Lower lobe of right lung (tissue), 2 donors: ENCODE results near the gene RCOR1. TPM values are rescaled to one million over a fixed set of nuclear protein-coding genes. Genes with fewer than 3 reads are reported as not detected.

Experiments
- ATAC-seq, 2 donors: fragments of 200-7000 bp; cut with Tn5 transposase; one replicate each; pipeline ENCODE4 v1.9.1; 2020 to 2022; ENCODE audit warnings: mild to moderate bottlenecking in 2 of 2, moderate library complexity in 2 of 2
- DNase-seq: peaks from one replicate; pipeline ENCODE4 v3.0.0-alpha.2; 2020
- H3K27ac ChIP-seq: fragments of 200-600 bp; one replicate; pipeline ENCODE4 v1.8.0; 2022
- H3K27me3 ChIP-seq: fragments of 200-600 bp; one replicate; pipeline ENCODE4 v1.8.0; 2022; ENCODE audit warnings: low read depth
- H3K36me3 ChIP-seq: fragments of 200-600 bp; one replicate; pipeline ENCODE4 v1.8.0; 2022; ENCODE audit warnings: mild to moderate bottlenecking
- H3K4me1 ChIP-seq: fragments of 200-600 bp; one replicate; pipeline ENCODE4 v1.8.0; 2022
- H3K4me3 ChIP-seq: fragments of 200-600 bp; one replicate; pipeline ENCODE4 v1.8.0; 2022; ENCODE audit warnings: mild to moderate bottlenecking
- H3K9me3 ChIP-seq: fragments of 200-600 bp; one replicate; pipeline ENCODE4 v1.8.0; 2022
- intact Hi-C: fragments of 100-400 bp; cut with DNase I; formaldehyde crosslinking; loops from one replicate; pipeline ENCODE4 v1.11.0; 2022
- total RNA-seq: library from RNA; stranded (reverse); fragmentation: NEBNext Ultra II Directional; extraction: Animal tissue kit (Norgen Biotek cat#: 25700); gene quantifications from one replicate; pipeline ENCODE4 v1.2.1, GENCODE V29; 2021
- TF ChIP-seq, protein P1 (sequence below): fragments of 200-600 bp; IDR thresholded peaks from one replicate; pipeline ENCODE4 v1.8.0; 2022; ENCODE audit warnings: antibody characterized with exemption, mild to moderate bottlenecking
- donor health status: DM: no; HTN: yes; CAD: no; lungs with severe emphysema.

Gene RCOR1
- total RNA-seq, 1 donor from 2014 or later = 53.6 TPM

DNA sequence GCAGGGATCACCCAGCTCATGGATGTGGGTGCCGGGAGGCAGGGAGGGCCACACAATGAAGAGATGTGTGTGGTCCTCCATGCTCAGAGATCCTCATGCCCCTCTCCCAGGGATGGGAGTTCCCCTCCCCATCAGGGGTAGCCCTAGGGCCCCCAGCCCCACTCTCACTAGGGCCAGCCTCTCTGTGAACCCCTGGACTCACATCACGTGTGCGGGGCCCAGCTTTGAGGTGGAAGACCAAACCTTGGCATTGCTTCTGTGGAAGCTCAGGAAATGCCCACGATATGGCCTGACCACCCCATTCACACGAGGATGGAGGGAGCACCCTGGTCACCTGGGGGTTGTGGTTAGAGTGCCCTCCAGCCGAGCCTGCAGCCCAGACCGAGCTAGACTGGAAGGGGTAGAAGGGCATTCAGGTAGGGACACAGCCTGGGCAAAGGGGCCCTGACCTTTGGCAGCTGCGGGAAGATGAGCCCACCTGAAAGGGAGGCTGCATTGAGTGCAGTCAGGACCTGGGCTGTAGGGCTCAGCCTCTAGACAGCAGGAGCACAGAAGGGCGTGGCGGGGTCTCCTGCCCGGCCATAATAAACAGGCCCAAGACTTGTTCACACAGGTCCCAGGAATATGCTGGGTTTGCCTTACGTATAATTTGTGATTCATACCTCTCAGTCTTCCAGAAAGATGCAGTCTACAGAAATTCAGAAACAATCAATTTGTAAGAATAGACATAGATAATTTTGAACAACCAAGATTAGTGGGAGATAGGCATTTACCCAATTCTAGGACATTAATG, 34.8 kb upstream of the RCOR1 start:
- Histone ChIP-seq H3K4me3 (no peak overlapping the region), H3K27me3 (no peaks in the 10 kb centered on the region), H3K9me3 (no peaks in the 10 kb centered on the region), H3K36me3 (no peaks in the 10 kb centered on the region), H3K27ac (no peak overlapping the region), H3K4me1 (peaks cover 4% of the 10 kb centered on the region)
- no peak for ATAC-seq
- intact Hi-C loops = no loop called here
- TF ChIP-seq, protein P1, sequence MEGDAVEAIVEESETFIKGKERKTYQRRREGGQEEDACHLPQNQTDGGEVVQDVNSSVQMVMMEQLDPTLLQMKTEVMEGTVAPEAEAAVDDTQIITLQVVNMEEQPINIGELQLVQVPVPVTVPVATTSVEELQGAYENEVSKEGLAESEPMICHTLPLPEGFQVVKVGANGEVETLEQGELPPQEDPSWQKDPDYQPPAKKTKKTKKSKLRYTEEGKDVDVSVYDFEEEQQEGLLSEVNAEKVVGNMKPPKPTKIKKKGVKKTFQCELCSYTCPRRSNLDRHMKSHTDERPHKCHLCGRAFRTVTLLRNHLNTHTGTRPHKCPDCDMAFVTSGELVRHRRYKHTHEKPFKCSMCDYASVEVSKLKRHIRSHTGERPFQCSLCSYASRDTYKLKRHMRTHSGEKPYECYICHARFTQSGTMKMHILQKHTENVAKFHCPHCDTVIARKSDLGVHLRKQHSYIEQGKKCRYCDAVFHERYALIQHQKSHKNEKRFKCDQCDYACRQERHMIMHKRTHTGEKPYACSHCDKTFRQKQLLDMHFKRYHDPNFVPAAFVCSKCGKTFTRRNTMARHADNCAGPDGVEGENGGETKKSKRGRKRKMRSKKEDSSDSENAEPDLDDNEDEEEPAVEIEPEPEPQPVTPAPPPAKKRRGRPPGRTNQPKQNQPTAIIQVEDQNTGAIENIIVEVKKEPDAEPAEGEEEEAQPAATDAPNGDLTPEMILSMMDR = no peak
- no peak for DNase-seq

GRCh38 chr14:102558556-102558955, 33.9 kb upstream of the RCOR1 start:
- Histone ChIP-seq H3K27ac (no peak overlapping the region), H3K4me1 (peaks cover 4% of the 10 kb centered on the region), H3K27me3 (no peaks in the 10 kb centered on the region), H3K4me3 (no peak overlapping the region), H3K36me3 (no peaks in the 10 kb centered on the region), H3K9me3 (no peaks in the 10 kb centered on the region)
- intact Hi-C loops = no loop called here
- ATAC-seq = no peak
- DNase-seq = no peak
- TF ChIP-seq, protein P1 = no peak

DNA sequence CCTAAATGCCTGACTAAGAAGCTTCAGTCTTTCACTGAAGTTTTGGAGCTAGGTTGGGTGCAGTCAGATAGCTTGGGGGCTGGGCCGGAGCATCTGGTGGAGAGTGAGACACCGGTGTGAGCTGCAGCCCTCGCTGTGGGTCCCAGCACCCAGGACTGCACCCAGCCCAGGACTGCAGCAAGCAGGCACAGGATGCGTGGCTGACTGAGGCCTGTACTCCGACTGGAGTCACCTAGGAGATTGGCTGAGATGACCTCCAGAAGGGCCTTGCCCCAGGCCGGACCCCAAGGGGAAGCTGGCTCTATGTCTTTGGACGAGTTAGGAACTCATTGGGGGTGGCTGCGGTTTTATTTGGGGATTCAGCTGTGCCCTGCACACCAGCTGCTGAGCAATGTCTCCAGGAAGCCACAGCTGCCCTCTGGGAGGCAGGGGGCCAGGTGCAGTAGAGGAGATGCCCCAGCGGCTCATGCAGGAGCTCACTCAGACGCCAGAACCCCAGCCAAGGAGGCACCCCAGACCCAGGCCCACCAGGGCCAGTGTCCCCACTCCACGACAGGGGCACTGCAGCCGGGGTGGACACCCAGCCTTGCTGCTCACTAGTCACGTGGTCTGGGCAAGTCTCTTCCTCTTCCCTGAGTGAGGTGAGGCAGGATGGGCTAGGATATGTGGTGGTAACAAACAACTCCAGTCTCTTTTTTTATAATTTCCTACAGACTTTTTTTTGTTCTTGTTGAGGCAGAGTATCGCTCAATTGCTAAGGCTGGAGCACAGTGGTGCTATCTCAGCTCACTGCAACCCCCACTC, 31.8 kb upstream of the RCOR1 start:
- ATAC-seq = no peak
- H3K36me3 ChIP-seq = no peaks in the 10 kb centered on the region
- H3K9me3 ChIP-seq = no peaks in the 10 kb centered on the region
- TF ChIP-seq, protein P1 = no peak
- no peak for DNase-seq
- intact Hi-C loops = no loop called here
- H3K27me3 ChIP-seq = no peaks in the 10 kb centered on the region
- H3K27ac ChIP-seq = no peak overlapping the region
- no peaks in the 10 kb centered on the region for H3K4me1 ChIP-seq
- H3K4me3 ChIP-seq = no peak overlapping the region

DNA sequence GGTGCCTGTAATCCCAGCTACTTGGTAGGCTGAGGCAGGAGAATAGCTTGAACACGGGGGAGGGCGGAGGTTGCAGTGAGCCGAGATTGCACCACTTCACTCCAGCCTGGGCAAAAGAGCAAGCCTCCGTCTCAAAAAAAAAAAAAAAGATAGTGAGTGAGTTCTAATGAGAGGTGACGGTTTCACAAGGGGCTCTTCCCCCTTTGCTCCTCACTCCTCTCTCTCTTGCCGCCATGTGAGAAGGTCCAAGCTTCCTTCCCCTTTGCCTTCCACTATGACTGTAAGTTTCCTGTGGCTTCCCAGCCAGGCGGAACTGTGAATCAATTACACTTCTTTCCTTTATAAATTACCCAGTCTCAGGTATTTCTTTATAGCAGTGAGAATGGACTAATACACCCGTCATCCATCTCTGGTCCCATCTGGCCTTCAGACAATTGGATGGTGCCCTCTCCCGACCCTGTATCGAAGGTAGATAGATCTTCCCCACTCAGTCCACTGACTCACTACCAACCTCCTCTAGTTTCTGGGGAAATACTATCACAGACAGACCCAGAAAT, 27.0 kb upstream of the RCOR1 start:
- H3K36me3 ChIP-seq = no peaks in the 10 kb centered on the region
- no peak overlapping the region for H3K27ac ChIP-seq
- DNase-seq (no peak), ATAC-seq (peak; percentile 64 to 79)
- H3K27me3 ChIP-seq = no peaks in the 10 kb centered on the region
- H3K4me1 ChIP-seq = no peaks in the 10 kb centered on the region
- intact Hi-C loops = no loop called here
- TF ChIP-seq, protein P1 = no peak
- H3K4me3 ChIP-seq = no peak overlapping the region
- H3K9me3 ChIP-seq = no peaks in the 10 kb centered on the region

DNA sequence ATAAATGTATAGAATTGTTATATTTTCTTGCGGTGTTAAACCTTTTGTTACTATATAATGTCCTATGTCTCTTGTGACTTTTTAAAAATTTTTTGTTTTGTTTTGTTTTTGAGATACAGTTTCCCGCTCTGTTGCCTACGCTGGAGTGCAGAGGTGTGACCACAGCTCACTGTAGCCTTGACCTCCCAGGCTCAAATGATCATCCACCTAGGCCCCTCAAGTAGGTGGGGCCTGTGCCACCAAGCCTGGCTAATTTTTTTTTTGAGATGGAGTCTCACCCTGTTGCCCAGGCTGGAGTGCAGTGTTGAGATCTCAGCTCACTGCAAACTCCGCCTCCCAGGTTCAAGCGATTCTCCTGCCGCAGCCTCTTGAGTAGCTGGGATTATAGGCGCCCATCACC, 26.5 kb upstream of the RCOR1 start:
- Histone ChIP-seq H3K36me3 (no peaks in the 10 kb centered on the region), H3K4me3 (no peak overlapping the region), H3K27me3 (no peaks in the 10 kb centered on the region), H3K4me1 (no peaks in the 10 kb centered on the region), H3K9me3 (no peaks in the 10 kb centered on the region), H3K27ac (no peak overlapping the region)
- intact Hi-C loops = no loop called here
- TF ChIP-seq, protein P1 = no peak
- ATAC-seq (no peak), DNase-seq (no peak)
